GM19043 (cell line): ENCODE data around the gene SPR.
"Not testable (repeated sequence)": the region's sequence is repeated elsewhere in the genome, so short reads cannot be mapped to it uniquely, and the experiment has no call there.

ENCODE experiments used
- ATAC-seq: cut with Tn5 transposase; IDR thresholded peaks from one replicate; pipeline ENCODE4 v1.9.1; 2021; ENCODE audit warnings: low read depth; ENCODE audit not compliant: unreplicated experiment

Gene SPR

DNA sequence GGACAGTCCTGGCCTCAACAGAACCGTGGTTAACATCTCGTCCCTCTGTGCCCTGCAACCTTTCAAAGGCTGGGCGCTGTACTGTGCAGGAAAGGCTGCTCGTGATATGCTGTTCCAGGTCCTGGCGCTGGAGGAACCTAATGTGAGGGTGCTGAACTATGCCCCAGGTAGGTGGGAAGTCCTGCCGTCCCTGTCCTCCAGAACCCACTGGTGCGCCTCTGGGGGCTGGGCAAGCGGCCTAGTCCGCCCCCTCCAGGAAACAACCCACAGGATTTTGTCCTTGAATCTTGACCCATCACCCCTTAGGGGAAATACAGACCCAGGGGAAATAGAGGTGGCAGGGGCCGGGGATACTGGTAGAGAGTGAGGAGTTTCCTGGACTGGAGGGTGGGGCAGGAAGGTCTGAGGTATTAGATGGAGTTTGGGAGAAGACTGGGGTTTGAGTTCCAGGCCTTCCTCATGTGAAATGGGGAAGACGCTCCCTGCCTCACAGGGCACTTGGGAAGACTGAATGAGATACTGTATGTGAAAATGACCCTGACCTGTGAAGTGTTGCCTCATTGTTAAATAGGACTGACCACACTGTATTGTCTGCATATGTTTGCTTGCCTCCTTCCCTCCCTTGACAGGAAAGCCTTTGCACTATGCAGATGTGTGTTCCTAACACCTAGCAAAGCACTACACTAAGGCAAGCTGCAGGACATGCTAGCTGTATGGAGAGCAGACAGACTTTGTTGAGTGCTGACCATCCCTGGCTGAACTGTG is 1.4 kb downstream of the SPR start:
- ATAC-seq: no peak

DNA sequence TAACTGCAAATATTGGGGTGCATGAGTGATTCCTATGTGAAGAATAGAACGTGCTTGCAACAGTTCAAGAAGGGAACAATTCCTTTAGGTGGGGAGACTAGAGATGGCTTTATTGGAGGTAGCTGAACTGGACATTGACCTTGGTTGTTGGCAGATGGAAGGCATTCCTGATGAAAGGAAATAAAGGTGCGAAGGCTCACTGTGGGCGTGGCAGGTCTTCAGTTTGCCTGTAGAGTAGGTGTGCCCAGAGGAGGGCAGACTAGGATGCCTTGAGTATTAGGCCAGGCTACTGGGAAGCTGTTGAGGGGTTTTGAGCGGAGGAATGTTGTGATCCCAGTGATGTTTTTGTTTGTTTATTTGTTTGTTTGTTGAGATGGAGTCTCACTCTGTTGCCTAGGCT is 2.8 kb downstream of the SPR start:
- no peak for ATAC-seq

DNA sequence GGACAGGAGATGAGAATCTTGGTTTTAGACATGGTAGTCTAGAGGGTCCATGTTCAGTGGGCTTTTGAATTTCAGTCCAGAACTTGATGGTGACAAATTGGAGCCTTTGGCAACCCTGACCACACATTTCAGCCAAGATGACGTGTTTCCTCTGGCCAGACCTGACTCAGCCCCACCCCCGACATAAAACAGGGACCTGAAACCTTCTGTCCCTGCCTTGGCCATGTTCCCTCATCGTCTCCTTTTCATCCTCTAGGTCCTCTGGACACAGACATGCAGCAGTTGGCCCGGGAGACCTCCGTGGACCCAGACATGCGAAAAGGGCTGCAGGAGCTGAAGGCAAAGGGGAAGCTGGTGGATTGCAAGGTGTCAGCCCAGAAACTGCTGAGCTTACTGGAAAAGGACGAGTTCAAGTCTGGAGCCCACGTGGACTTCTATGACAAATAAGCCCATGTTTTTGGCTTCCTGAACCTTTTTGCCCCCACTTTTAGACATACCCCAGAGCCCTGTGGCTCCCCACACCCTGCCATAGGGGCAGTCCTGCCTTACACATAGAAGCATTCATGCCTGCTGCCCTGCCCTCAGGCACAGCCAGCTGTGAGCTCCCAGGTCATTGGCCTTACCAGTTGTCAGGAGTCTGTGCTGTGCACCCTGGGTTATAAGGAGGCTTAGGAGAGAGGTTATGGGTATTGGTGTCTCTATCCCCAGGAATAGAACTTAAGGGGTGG is 4.0 kb downstream of the SPR start:
- ATAC-seq: no peak

DNA sequence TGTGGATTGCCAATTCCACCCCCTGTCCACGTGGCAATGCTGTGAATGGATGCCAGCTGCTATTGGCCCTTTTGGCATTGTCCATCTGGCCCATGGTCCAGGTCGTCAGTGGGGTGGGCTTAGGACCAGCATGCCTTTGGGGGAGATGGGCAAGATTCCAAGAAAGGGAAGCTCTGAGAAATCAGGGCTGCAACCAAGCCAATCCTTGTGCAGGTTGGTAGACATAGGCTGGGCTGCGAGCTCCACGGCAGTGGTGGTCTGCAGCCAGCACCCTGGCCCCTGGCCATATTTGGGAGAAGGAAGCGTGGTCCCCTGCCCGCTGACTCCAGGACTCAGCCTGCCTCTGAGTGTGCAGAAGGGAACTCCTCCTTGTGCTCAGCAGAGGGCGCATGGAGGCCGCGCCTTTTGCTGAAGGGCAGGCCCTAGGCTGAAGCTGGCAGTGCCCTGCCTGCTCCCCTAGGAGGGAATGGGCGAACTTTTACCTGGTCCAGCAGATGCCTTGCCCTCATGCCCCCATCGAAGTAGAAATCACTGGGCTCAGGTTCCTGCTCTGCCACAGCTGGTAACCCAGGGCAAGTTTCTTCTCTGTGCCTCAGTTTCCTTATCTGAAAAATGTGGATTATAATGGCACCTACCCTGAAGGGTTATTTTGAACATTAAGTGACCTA is 5.4 kb downstream of the SPR start:
- peak; percentile 56 for ATAC-seq

DNA sequence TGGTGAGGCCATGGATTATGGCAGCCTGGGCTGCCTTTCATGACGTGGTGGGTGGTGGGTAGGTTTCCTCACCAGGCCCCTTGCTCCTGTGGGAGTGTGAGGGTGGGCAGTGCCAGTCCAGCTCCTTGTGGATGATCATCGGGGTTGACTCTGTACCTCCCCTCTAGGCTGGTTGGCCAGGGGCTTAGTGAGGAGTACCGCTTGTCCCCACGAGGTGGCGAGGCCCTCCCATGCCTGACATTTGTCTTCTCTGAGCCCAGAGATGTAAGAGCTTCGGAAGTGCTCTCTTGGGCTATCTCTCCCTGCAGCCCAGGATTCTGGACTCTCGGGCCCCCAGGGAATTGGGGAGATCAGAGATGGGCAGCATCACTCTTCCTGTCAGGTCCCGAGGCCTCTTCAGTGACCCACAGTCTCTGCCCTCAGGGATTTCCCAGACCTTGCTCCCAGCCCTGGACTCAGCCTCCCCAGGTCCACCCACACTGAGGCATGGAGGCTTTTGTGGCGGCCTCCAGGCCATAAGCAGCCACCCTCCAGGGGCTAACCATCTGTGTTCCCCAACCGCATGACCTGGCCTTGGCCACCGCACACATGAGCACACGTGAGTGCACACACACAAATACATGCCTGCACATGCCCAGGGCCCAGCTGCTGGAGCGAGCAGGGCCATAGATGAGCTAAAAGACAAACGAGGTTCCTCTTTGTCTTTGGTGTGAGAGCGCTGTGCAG is 6.5 kb downstream of the SPR start:
- peak; percentile 75 for ATAC-seq

DNA sequence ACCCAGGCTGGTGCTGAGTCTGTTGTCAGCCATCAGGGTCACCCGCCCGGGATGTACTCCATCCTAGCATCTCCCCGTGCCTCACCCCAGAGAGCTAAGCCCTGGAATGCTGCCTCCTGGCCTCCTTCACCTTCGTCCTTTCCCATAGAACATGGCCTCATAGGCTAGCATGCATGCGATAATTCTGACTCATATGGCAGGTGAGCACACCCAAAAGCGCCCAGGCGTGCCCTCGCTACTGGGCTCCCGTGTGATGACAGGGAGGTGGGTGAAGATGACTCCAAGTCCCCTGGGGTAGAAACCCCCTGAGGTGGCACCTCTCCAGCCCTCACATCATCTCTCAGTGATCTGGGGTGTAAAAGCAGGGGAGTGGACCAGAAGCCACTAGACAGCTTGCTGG is 7.3 kb downstream of the SPR start:
- no peak for ATAC-seq

DNA sequence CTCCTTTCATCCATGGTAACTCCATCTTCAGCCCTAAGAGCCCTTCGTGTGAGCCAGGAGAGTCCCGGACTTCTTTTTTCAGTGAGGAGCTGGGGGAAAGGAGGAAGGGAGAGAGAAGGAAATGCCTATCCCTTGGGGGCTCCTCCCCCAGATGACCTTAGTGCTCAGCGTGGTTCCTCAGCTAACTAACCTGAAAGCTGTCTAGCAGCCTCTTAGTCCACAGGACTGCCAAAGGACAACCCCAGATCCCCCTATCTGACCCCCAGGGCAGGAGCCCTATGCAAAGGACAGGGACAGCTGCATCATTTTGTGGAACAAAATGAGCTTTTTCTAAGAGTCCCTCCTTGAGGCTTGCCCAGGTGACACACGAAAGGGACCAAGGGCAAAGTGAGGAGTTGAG is 7.9 kb downstream of the SPR start:
- ATAC-seq: no peak

DNA sequence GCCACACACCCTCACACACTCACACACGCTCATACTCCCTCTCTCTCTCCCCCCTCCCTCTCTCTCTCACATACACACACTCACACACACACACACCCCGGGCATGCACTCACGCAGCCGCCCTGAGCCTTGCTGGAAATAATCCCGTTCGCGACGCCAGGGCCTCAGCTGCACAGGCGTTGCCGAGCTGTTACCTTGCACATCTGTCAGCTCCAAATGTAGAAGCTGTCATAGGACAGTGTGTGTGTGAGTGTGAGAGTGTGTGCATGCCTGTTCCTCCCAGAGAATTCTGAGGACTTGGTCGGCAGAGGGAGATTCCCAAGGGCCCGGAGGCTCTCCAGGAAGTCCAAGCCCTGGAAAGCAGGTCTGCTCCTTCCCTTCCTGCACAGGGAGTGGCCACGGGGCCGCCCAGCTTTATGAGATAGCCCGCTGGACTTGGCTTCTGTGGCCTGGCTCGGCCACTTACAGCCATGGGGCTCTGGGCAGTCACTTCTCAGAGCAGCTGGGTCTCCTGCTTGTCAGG is 8.6 kb downstream of the SPR start:
- ATAC-seq: no peak

DNA sequence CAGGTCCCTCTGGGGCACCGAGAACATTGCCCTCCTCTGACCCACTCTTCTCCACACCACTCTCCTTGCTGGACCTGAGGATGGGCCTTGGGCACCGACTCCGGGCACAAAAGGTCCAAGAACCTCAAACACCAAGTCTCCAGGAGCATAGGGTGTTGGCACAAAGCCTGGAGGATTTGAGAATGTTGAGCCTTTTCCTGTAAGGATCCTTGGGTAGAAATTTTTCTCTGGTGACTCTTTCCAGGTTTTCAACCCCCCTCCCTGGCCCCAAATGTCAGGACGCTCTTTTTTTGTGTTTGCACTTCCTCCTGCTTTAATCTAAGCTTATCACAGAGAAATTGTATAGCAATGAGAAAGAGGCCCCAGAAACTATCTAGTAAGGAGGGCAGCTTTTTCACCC is 9.2 kb downstream of the SPR start:
- no peak for ATAC-seq

DNA sequence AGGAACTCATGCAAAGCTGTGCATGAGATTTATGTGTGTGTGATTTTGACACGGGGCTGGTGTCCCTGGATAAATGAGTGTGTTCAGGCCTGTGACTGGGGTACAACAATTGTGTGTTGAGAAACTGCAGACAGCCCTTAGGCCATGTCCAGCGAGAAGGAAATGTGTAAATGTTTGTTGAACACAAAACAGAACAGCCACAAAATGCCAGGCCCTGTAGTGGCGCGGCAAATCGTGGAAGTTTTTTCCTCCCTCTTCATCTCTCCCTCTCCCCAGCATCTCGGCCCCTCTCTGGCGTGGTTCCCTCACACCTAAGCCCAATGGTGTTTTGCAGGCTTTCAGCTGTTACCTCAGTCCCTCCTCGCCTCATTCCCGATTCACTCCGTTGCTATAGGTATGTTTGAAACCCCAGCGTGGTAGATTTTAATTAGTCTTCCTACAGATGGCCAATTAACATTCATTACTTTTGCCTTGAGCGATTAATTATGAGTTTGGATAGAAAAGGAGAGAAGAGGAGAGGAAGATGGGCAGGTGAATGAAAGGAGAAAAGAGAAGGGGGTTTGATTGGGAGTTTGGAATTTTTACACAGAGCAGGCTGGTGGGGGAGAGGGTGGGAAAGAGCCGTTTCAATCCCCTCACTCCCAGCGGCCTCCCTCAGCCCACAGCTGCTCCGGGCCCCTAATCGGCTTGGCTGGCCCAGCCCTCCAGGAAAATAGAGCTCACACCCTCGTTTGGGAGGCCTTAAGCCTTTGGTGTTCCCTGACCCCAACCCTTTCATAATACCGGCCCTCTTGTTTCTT is 10.8 kb downstream of the SPR start:
- ATAC-seq: no peak

DNA sequence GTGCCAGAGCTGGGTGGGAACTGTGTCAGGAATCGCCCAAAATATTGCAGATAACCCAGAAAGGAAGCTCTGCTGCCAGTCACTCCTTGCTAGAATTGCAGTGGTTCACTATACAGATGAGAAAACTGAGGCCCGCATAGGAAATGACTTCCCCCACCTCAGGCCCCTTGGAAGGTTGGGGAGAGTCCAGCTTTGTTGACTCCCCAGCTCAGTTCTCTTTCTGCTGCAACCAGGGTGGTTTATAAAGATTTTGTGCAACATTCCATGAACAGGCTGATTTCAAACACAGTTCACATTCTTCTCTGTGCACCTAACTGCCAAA is 11.3 kb downstream of the SPR start:
- ATAC-seq: no peak

DNA sequence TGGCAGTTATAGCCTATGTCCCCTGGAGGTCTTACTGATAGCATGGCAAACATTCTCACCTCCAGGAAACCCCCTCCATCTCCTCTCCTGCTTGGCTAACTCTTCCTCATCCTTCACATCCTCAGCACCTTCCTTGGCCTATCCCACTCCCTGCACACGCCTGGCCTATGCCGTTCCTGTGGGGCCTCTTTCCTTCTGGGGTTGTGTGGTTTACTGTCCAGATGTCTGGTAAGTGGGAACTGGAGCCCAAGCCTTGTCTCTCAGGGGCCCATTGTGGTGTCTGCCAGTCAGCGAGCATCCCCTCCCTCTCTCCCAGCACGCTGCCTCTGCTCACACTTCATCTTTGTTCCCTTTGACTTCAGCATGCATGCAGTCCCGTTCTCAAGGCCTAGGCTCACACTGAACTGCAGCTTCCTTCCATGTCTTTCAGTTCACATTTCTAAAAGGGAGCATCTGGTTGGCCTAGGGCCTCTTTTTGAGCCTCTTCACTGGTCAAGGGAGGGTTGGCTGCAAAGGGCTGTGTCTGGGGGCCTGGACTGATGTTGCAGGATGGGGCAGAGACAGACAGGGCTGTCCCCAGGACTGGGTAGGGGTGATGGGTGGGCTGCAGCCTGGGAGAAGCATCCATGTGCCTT is 13.1 kb downstream of the SPR start:
- ATAC-seq: no peak

DNA sequence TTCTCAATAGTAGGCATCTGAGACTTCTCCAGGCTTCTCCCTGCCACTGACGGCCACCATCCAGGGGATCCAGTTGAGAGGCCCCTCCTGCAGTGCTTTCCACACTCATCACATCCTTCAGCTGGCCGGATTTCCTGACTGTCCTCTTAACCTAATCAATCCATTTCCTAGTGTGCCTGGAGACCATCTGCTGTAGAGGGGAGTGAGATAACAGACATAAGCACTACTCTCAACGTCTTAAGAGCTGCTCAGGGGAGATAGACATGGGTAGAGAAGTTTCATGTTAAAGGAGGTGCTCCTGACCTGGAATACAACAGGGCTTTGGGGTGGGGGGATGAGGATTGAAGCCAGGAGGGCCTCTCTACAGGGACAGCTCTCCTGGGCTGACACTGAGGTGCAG is 14.2 kb downstream of the SPR start:
- ATAC-seq: no peak

DNA sequence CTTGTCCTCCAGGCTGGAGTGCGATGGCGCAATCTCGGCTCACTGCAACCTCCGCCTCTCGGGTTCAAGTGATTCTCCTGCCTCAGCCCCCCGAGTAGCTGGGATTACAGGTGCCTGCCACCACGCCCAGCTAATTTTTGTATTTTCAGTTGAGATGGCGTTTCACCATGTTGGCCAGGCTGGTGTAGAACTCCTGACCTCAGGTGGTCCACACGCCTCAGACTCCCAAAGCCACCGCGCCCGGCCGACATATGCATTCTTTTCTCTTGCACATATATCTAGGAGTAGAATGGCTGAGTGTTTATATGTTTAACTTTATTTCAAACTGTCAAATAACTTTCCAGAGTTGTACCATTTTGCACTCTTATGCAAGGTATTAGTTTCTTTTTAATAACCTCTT is 20.2 kb downstream of the SPR start:
- not testable (repeated sequence) for ATAC-seq

DNA sequence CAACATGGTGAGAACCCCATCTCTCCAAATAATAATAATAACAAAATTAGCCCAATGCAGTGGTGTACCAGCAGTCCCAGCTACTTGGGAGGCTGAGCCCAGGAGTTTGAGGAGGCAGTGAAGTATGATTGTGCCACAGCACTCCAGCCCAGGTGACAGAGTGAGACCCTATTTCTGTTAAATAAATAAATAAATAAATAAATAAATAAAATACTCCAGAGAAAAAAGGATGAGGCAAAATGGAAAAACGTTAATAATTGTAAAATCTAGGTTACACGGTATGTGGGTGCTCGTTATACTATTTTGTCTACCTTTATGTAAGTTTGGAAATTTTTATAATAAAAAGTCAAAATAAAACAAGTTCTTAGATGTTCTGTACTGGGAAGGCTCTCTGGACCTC is 21.5 kb downstream of the SPR start:
- no peak for ATAC-seq

DNA sequence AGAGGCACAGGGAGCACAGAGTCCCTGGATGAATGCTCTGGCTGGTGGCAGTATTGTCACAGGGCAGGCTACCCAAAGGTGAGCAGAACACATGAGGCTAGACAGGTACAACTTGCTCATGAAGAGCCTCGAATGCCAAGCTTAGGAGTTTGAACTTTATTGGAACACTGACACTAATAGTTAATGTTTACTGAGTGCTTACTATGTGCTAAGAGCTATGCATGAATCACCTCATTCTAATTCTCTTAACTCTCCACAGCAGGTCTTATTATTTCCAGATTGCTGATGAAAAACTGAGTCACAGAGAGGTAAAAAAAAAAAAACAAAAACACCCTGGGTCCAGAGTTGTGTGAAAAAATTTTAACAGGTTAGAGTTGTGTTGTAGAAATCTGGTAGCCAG is 24.0 kb downstream of the SPR start:
- no peak for ATAC-seq

DNA sequence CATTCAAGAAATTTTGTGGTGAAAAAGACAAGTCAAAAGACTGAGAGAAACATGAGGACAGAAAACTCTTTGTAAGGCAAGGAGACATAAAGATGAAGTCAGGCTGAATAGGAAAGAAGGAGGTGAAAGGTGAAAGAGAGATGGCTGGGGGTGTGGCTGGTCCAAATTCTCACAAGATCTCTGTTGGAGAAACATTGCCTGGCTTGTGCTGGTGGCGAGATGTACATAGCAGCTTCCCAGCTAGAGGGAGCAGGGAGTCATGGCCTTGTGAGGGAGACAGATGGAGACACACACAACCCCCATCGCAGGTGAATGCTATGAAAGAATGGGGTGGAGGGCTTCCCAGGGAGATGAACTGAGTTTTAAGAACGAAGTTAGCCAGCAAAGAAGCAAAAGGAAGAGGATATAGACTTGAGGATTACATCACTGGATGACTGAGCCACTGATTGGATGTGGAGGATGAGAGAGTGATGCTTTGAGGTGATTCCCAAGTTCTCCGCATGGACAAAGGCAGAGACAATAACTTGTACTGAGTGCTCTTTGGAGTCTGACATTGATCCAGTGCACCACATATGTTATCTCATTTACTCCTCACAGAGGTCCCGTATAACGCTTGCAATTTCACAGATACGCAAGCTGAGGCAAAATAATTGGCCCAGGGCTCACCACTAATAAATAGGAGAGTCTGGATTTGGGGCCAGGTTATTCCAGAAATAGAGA is 26.4 kb downstream of the SPR start:
- ATAC-seq: no peak

DNA sequence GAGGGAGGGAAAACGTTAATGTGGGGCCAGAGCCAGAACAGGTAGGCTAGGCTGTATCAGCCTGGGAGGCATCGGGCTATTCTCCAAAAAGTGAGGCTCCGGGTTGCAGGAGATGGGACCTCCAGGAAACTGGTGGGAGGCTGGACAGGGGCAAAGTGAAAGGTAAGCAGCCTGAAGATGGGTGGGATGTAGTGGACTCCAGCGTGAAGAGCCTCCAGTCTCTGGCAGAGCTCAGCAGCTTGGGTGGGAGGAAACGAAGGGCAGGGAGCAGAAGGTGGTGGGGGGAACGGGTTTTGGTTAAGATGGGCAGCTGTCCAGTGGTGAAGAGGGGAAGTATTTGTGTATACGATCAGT is 27.0 kb downstream of the SPR start:
- no peak for ATAC-seq

DNA sequence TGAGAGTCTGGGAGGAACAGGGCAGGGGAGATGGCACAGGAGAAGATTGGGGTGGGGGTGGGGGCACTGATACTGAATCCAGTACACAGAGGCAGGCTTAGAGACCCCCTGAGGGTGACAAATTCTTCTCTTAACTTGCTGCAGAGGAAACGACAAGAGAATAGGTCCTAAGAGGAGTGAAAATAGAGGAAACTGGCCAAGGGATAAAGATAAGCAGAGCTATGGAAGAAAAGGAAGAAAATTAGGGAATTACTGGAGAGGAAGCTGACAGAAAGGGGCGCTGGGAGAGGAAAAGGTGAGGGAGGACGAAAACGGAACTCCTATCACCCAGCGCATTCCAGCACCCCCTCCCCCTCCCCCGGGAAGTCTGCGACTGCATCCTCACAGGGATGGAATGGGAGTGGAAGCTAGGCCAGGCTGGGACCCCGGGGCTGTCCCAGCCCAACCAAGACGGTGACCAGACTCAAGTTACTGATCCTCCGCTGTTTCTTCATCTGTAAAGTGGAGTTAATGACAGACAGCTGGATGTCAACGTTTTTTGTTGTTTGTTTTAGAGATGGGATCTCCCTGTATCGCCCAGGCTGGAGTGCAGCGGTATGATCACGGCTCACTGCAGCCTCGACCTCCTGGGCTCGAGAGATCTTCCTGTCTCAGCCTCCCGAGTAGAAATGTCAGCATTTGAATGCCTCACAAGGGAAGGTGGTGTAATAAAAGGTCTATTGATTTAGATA is 27.5 kb downstream of the SPR start:
- no peak for ATAC-seq
